Gastroesophageal sphincter (tissue), 3 donors: ENCODE results near the gene UBQLN4.

ENCODE experiments used
- CTCF ChIP-seq, 4 experiments: fragments of 200-600 bp in 2 of 4; fragments of 450-650 bp in 2 of 4; sonication (generic) in 1 of 4; IDR thresholded peaks; one replicate each; pipeline ENCODE4 v1.5.1; 2017 to 2019; ENCODE audit warnings: antibody characterized with exemption in 4 of 4, mild to moderate bottlenecking in 2 of 4, moderate library complexity in 2 of 4
- POLR2A ChIP-seq, 2 donors: fragments of 450-650 bp; IDR thresholded peaks; one replicate each; pipeline ENCODE4 v1.6.1; 2017; ENCODE audit warnings: antibody characterized with exemption in 2 of 2, mild to moderate bottlenecking in 2 of 2, moderate library complexity in 1 of 2

DNA sequence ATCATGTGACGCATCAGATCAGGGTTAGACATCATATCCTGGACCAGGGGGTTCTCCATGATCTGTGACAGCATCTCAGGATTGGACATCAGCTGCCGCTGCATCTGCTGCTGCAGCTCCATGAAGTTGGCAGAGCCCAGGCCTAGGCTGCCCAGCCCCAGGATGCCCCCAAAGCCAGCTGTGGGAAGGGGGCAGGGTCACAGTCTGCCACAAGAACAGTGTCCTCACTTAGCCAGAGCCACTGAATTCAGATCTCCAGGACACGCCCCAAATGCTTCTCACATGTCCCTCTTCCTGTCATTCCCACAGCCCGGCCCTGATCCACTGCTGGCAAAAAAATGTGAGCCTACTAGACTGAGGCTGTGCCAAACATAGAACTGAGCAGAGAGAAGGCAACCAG lies 3.2 kb downstream of the UBQLN4 start:
- TF ChIP-seq CTCF (IDR thresholded peaks at IDR 0.05) = no peak
- TF ChIP-seq POLR2A (IDR thresholded peaks at IDR 0.05) = no peak
